Body of pancreas (tissue), 4 donors: ENCODE data around the gene BTC. TPM values are rescaled to one million over a fixed set of nuclear protein-coding genes. Genes with fewer than 3 reads are reported as not detected.

Source experiments
- ATAC-seq: fragments of 150-250 bp; one replicate; pipeline ENCODE4 v1.9.1; 2016
- DNase-seq, 4 donors: peaks; one replicate each; pipeline ENCODE4 v3.0.0-alpha.2; 2019
- H3K27ac ChIP-seq, 4 donors: fragments of 200-600 bp; sonication (generic); 1 replicate in 3 of 4; 2 replicates in 1 of 4; pipeline versions ENCODE4 v1.5.1 to v1.6.1; 2016 to 2019; ENCODE audit warnings: mild to moderate bottlenecking in 1 of 4, mixed read lengths in 1 of 4, moderate library complexity in 1 of 4
- H3K27me3 ChIP-seq, 2 donors: fragments of 200-600 bp; sonication (generic); one replicate each; pipeline ENCODE4 v1.6.0; 2016; ENCODE audit warnings: mild to moderate bottlenecking in 1 of 2
- H3K36me3 ChIP-seq, 2 donors: fragments of 200-600 bp; sonication (generic); replicated peaks in 1 of 2; 2 replicates each; pipeline ENCODE4 v1.5.1; 2016; ENCODE audit warnings: low read depth in 2 of 2; ENCODE audit not compliant: insufficient read depth in 1 of 2
- H3K4me1 ChIP-seq: fragments of 200-600 bp; sonication (generic); one replicate; pipeline ENCODE4 v1.6.0; 2016
- H3K4me3 ChIP-seq, 2 donors: fragments of 200-600 bp; sonication (generic); 1 replicate in 1 of 2; 2 replicates in 1 of 2; pipeline ENCODE4 v1.5.1; 2016 to 2019
- H3K9me3 ChIP-seq, 3 donors: fragments of 200-600 bp; sonication (generic); 1 replicate in 2 of 3; 2 replicates in 1 of 3; pipeline ENCODE4 v1.5.1; 2016
- CTCF ChIP-seq, 7 experiments: fragments of 450-650 bp in 4 of 7; fragments of 200-600 bp in 3 of 7; sonication (generic) in 3 of 7; IDR thresholded peaks; one replicate each; pipeline ENCODE4 v1.5.1; 2016 to 2019; ENCODE audit warnings: antibody characterized with exemption in 7 of 7
- POLR2A ChIP-seq, 3 donors: fragments of 450-650 bp; IDR thresholded peaks; one replicate each; pipeline ENCODE4 v1.6.1; 2016; ENCODE audit warnings: antibody characterized with exemption in 3 of 3, mild to moderate bottlenecking in 2 of 3
- WGBS, 2 donors: methylation state at CpG; one replicate each; pipeline ENCODE4 v1.1.5; 2017; 5-methylcytosine and 5-hydroxymethylcytosine counted together
- intact Hi-C: fragments of 100-400 bp; cut with DNase I; formaldehyde crosslinking; loops from one replicate; pipeline ENCODE4 v1.15.1; 2023
- total RNA-seq, 2 donors: library from RNA; depleted of rRNA; stranded (reverse); fragments of >200 nt; gene quantifications; one replicate each; pipeline ENCODE4 v1.1.0, GENCODE V29; 2016

BTC gene
- total RNA-seq, 2 donors from 2014 or later = 1.8 to 3.6 TPM

GRCh38 chr4:74754218-74754617 is 40.1 kb downstream of the BTC start:
- Histone ChIP-seq H3K4me1 (no peaks in the 10 kb centered on the region), H3K36me3 (no peaks in the 10 kb centered on the region), H3K27me3 (no peaks in the 10 kb centered on the region), H3K4me3 (no peak overlapping the region), H3K9me3 (no peaks in the 10 kb centered on the region), H3K27ac (no peak overlapping the region)
- no peak for ATAC-seq
- TF ChIP-seq POLR2A (IDR thresholded peaks at IDR 0.05) = no peak
- no peak for TF ChIP-seq CTCF (IDR thresholded peaks at IDR 0.05)
- intact Hi-C loops = no loop called here
- no peak for DNase-seq

- Histone ChIP-seq H3K36me3 (no peaks in the 10 kb centered on the region), H3K4me1 (no peaks in the 10 kb centered on the region), H3K27me3 (no peaks in the 10 kb centered on the region), H3K9me3 (no peaks in the 10 kb centered on the region), H3K4me3 (no peak overlapping the region), H3K27ac (no peak overlapping the region)
- TF ChIP-seq POLR2A (IDR thresholded peaks at IDR 0.05) = no peak
- no peak for TF ChIP-seq CTCF (IDR thresholded peaks at IDR 0.05)
- ATAC-seq (no peak), DNase-seq (no peak)
- intact Hi-C loops = no loop called here
Measured at GRCh38 chr4:74752798-74753197, 41.5 kb downstream of the BTC start.

- no peaks in the 10 kb centered on the region for H3K36me3 ChIP-seq
- DNase-seq (no peak), ATAC-seq (no peak)
- WGBS, 2 donors = 85 to 92% methylated on average over 1 of the region's 1 CpG
- TF ChIP-seq CTCF (IDR thresholded peaks at IDR 0.05) = no peak
- TF ChIP-seq POLR2A (IDR thresholded peaks at IDR 0.05) = no peak
- no peaks in the 10 kb centered on the region for H3K4me1 ChIP-seq
- no peak overlapping the region for H3K4me3 ChIP-seq
- H3K27me3 ChIP-seq = no peaks in the 10 kb centered on the region
- intact Hi-C loops = no loop called here
- H3K27ac ChIP-seq = no peak overlapping the region
- no peaks in the 10 kb centered on the region for H3K9me3 ChIP-seq
Measured at GRCh38 chr4:74751856-74752255, 42.5 kb downstream of the BTC start.

GRCh38 chr4:74751247-74751646 is 43.1 kb downstream of the BTC start:
- no peaks in the 10 kb centered on the region for H3K9me3 ChIP-seq
- no peaks in the 10 kb centered on the region for H3K4me1 ChIP-seq
- no peak overlapping the region for H3K27ac ChIP-seq
- no peaks in the 10 kb centered on the region for H3K27me3 ChIP-seq
- TF ChIP-seq POLR2A (IDR thresholded peaks at IDR 0.05) (no peak), CTCF (IDR thresholded peaks at IDR 0.05) (no peak)
- H3K36me3 ChIP-seq = no peaks in the 10 kb centered on the region
- no peak for ATAC-seq
- no peak overlapping the region for H3K4me3 ChIP-seq
- intact Hi-C loops = no loop called here
- DNase-seq = no peak
- WGBS, 2 donors = 49 to 74% methylated on average over 5 of the region's 5 CpGs

GRCh38 chr4:74742185-74742584 is 52.1 kb downstream of the BTC start:
- no peaks in the 10 kb centered on the region for H3K9me3 ChIP-seq
- no peaks in the 10 kb centered on the region for H3K4me1 ChIP-seq
- ATAC-seq (no peak), DNase-seq (no peak)
- no peak overlapping the region for H3K4me3 ChIP-seq
- intact Hi-C loops = no loop called here
- H3K36me3 ChIP-seq = no peaks in the 10 kb centered on the region
- no peak for TF ChIP-seq CTCF (IDR thresholded peaks at IDR 0.05)
- H3K27ac ChIP-seq = no peak overlapping the region
- WGBS, 2 donors = 30 to 35% methylated on average over 1 of the region's 1 CpG
- H3K27me3 ChIP-seq = no peaks in the 10 kb centered on the region
